HEK293 (cell line): ENCODE measurements around the gene AFF1.

Source experiments
- KLF7 ChIP-seq: fragments of 450-650 bp; formaldehyde crosslinking; IDR thresholded peaks from 2 replicates; pipeline ENCODE4 v1.5.1; 2016; ENCODE audit warnings: missing biosample characterization, missing genetic modification characterization, borderline replicate concordance
- ZBTB21 ChIP-seq: fragments of 450-650 bp; formaldehyde crosslinking; IDR thresholded peaks from 2 replicates; pipeline ENCODE4 v1.5.1; 2017; ENCODE audit warnings: missing biosample characterization, missing genetic modification characterization
- ZBTB7A ChIP-seq: fragments of 450-650 bp; formaldehyde crosslinking; IDR thresholded peaks from 2 replicates; pipeline ENCODE4 v1.5.1; 2016; ENCODE audit warnings: low read depth, missing biosample characterization, missing genetic modification characterization
- ZFHX2 ChIP-seq: fragments of 450-650 bp; formaldehyde crosslinking; conservative IDR thresholded peaks from 2 replicates; pipeline ENCODE4 v1.5.1; 2016; ENCODE audit warnings: missing biosample characterization, missing genetic modification characterization
- ZNF248 ChIP-seq: fragments of 450-650 bp; formaldehyde crosslinking; IDR thresholded peaks from 2 replicates; pipeline ENCODE4 v1.5.1; 2017; ENCODE audit warnings: missing biosample characterization, missing genetic modification characterization
- ZNF274 ChIP-seq, 2 experiments: fragments of 200-500 bp in 1 of 2; fragments of 450-650 bp in 1 of 2; sonication (Bioruptor generic) in 1 of 2; formaldehyde crosslinking in 1 of 2; IDR thresholded peaks; 2 replicates each; pipeline versions ENCODE4 v1.5.1 to v1.6.1; 2014 to 2016; ENCODE audit warnings: borderline replicate concordance in 1 of 2, inconsistent platforms in 1 of 2, low read length in 1 of 2, missing biosample characterization in 1 of 2, missing genetic modification characterization in 1 of 2
- ZNF404 ChIP-seq: fragments of 450-650 bp; formaldehyde crosslinking; IDR thresholded peaks from 2 replicates; pipeline ENCODE4 v1.5.1; 2017; ENCODE audit warnings: missing biosample characterization, missing genetic modification characterization
- ZNF501 ChIP-seq: fragments of 450-650 bp; formaldehyde crosslinking; IDR thresholded peaks from 2 replicates; pipeline ENCODE4 v1.5.1; 2016; ENCODE audit warnings: missing biosample characterization, missing genetic modification characterization
- TF ChIP-seq, protein P1 (sequence below): fragments of 450-650 bp; formaldehyde crosslinking; IDR thresholded peaks from 2 replicates; pipeline ENCODE4 v1.5.1; 2016; ENCODE audit warnings: missing biosample characterization, missing genetic modification characterization, borderline replicate concordance
- TF ChIP-seq, protein P2 (sequence below): fragments of 450-650 bp; formaldehyde crosslinking; IDR thresholded peaks from 2 replicates; pipeline ENCODE4 v1.5.1; 2016; ENCODE audit warnings: missing biosample characterization, missing genetic modification characterization
- TF ChIP-seq, protein P3 (sequence below): fragments of 450-650 bp; formaldehyde crosslinking; IDR thresholded peaks from 2 replicates; pipeline ENCODE4 v1.5.1; 2016; ENCODE audit warnings: missing biosample characterization, missing genetic modification characterization

DNA sequence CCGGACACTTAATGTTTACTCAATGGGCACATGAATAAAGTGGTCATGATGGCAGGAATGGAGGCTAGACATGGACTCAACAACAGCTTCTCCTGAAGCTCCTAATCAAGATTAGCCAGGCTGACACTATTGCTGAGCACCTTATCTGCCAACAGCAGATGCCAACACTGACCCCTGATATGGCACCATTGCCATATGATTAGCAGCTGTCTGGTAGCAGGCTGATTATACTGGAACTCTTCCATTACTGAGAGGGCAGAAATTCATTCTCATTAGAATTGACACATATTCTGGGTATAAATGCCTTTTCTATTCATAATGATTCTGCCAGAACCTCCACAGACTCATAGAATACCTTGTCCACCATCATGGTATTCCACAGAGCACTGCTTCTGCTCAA is 18.4 kb upstream of the AFF1 start:
- no peak for TF ChIP-seq ZNF274 (IDR thresholded peaks at IDR 0.05; ENCODE audit: low read length)
- TF ChIP-seq ZNF274 (tag by site-specific recombination; IDR thresholded peaks at IDR 0.05; ENCODE audit: borderline replicate concordance): no peak
- TF ChIP-seq, protein P1, sequence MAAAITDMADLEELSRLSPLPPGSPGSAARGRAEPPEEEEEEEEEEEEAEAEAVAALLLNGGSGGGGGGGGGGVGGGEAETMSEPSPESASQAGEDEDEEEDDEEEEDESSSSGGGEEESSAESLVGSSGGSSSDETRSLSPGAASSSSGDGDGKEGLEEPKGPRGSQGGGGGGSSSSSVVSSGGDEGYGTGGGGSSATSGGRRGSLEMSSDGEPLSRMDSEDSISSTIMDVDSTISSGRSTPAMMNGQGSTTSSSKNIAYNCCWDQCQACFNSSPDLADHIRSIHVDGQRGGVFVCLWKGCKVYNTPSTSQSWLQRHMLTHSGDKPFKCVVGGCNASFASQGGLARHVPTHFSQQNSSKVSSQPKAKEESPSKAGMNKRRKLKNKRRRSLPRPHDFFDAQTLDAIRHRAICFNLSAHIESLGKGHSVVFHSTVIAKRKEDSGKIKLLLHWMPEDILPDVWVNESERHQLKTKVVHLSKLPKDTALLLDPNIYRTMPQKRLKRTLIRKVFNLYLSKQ (tag by site-specific recombination): no peak
- TF ChIP-seq ZBTB7A: no peak
- TF ChIP-seq, protein P2, sequence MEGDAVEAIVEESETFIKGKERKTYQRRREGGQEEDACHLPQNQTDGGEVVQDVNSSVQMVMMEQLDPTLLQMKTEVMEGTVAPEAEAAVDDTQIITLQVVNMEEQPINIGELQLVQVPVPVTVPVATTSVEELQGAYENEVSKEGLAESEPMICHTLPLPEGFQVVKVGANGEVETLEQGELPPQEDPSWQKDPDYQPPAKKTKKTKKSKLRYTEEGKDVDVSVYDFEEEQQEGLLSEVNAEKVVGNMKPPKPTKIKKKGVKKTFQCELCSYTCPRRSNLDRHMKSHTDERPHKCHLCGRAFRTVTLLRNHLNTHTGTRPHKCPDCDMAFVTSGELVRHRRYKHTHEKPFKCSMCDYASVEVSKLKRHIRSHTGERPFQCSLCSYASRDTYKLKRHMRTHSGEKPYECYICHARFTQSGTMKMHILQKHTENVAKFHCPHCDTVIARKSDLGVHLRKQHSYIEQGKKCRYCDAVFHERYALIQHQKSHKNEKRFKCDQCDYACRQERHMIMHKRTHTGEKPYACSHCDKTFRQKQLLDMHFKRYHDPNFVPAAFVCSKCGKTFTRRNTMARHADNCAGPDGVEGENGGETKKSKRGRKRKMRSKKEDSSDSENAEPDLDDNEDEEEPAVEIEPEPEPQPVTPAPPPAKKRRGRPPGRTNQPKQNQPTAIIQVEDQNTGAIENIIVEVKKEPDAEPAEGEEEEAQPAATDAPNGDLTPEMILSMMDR (tag by site-specific recombination): no peak
- TF ChIP-seq ZNF404 (tag by site-specific recombination): no peak
- TF ChIP-seq, protein P3, sequence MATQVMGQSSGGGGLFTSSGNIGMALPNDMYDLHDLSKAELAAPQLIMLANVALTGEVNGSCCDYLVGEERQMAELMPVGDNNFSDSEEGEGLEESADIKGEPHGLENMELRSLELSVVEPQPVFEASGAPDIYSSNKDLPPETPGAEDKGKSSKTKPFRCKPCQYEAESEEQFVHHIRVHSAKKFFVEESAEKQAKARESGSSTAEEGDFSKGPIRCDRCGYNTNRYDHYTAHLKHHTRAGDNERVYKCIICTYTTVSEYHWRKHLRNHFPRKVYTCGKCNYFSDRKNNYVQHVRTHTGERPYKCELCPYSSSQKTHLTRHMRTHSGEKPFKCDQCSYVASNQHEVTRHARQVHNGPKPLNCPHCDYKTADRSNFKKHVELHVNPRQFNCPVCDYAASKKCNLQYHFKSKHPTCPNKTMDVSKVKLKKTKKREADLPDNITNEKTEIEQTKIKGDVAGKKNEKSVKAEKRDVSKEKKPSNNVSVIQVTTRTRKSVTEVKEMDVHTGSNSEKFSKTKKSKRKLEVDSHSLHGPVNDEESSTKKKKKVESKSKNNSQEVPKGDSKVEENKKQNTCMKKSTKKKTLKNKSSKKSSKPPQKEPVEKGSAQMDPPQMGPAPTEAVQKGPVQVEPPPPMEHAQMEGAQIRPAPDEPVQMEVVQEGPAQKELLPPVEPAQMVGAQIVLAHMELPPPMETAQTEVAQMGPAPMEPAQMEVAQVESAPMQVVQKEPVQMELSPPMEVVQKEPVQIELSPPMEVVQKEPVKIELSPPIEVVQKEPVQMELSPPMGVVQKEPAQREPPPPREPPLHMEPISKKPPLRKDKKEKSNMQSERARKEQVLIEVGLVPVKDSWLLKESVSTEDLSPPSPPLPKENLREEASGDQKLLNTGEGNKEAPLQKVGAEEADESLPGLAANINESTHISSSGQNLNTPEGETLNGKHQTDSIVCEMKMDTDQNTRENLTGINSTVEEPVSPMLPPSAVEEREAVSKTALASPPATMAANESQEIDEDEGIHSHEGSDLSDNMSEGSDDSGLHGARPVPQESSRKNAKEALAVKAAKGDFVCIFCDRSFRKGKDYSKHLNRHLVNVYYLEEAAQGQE (tag by site-specific recombination): no peak
- TF ChIP-seq ZBTB21 (tag by site-specific recombination): no peak
- TF ChIP-seq KLF7 (tag by site-specific recombination): no peak
- no peak for TF ChIP-seq ZNF501
- no peak for TF ChIP-seq ZFHX2 (tag by site-specific recombination)
- TF ChIP-seq ZNF248: no peak
